ENCODE data around the gene TAF1D.
"Not testable (repeated sequence)": the region's sequence is repeated elsewhere in the genome, so short reads cannot be mapped to it uniquely, and the experiment has no call there.

TAF1D gene, protein sequence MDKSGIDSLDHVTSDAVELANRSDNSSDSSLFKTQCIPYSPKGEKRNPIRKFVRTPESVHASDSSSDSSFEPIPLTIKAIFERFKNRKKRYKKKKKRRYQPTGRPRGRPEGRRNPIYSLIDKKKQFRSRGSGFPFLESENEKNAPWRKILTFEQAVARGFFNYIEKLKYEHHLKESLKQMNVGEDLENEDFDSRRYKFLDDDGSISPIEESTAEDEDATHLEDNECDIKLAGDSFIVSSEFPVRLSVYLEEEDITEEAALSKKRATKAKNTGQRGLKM

GRCh38 chr11:93741094-93741881, at the start of gene TAF1D, which contains the start of gene C11orf54:
Gene TAF1D (minus strand): TSS chr11:93741495. CDS start chr11:93739304, 2,191 bp downstream.
Gene C11orf54 (plus strand): TSS chr11:93741672. CDS start chr11:93747394, 5,722 bp downstream.
- peak; percentile 73 for DNase-seq (ENCODE audit: low spot score)

GRCh38 chr11:93784935-93785360, 43.7 kb upstream of the TAF1D start:
- no peak for DNase-seq (ENCODE audit: low spot score)

DNA sequence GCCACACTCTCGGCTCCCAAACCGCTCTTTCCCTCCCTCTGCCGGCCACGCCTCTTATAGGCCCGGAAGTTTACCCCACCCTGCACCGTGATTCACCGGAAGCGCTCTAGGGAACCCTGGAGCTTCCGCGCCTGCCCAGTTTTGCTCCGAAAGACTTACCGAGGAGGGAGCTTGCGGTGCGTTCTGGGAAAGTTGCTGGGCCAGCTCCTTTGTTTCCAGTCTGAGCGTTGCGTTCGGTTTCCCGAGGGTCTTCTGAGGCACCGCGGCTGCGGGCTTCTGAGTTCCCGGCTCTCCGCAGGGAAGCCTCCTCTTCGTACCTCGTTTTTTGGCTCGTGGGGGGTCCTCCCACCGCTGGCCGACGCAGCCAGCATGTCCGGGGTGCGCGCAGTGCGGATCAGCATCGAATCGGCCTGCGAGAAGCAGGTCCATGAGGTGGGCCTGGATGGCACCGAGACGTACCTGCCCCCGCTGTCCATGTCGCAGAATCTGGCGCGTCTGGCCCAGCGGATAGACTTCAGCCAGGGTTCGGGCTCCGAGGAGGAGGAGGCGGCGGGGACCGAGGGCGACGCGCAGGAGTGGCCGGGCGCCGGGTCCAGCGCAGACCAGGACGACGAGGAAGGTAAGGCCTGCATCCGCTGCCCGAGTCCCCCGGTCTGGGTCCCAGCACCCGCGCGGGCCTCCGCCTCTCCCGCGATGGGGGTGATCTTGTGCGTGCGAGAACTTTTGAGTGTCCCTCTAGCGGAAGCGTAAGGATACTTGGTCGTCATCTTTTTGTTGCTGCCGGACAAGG, 43.0 kb upstream of the TAF1D start, which contains the start of gene MED17:
Gene MED17 (plus strand): TSS at position 138 of the 790 bp plus-strand sequence. CDS start 232 bp downstream, at position 370.
- peak; percentile 74 for DNase-seq (ENCODE audit: low spot score)

- DNase-seq (ENCODE audit: low spot score) = no peak
Observed at GRCh38 chr11:93783765-93784144, 42.5 kb upstream of the TAF1D start.

DNA sequence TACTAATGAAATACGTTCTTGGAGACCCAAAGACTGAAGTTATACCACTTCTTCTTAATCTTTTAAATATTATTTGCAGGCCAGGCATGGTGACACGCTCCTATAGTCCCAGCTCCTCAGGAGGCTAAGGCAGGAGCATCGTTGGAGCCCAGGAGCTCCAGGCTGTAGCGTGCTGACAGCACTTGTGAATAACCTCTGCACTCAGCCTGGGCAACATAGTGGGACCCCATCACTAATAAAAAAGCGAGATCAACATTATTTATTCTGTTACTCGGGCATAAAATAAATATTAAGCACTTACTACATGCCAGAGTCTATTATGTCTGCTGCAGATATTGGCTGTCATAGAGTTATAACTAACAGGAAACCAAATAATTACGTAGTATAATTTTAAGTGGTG, 42.1 kb upstream of the TAF1D start:
- DNase-seq (ENCODE audit: low spot score) = no peak

- DNase-seq (ENCODE audit: low spot score) = no peak
Observed at GRCh38 chr11:93775289-93775688, 34.0 kb upstream of the TAF1D start.

- DNase-seq (ENCODE audit: low spot score) = not testable (repeated sequence)
Observed at GRCh38 chr11:93774560-93774959, 33.3 kb upstream of the TAF1D start.

- no peak for DNase-seq (ENCODE audit: low spot score)
Observed at GRCh38 chr11:93773601-93774200, 32.4 kb upstream of the TAF1D start.

DNA sequence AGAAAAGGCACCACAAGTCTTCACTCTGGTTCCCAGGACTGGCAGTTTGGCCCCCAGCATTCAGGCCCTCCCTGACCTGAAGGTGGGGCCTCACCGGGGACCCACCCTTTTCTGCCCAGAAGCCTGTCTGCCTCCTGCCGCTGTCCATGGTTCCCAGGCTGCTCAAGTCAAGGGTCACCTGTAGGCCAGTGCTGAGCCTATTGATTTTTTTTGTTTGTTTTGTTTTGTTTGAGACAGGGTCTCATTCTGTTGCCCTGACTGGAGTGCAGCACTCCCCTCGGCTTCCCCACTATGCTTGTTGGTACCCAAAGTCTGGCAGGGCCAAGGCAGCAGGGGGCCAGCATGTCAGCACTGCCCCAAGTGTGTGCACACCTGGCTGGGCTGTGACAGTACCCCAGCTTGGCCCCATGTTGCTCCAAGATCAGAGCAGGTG, 31.8 kb upstream of the TAF1D start:
- DNase-seq (ENCODE audit: low spot score) = no peak

DNA sequence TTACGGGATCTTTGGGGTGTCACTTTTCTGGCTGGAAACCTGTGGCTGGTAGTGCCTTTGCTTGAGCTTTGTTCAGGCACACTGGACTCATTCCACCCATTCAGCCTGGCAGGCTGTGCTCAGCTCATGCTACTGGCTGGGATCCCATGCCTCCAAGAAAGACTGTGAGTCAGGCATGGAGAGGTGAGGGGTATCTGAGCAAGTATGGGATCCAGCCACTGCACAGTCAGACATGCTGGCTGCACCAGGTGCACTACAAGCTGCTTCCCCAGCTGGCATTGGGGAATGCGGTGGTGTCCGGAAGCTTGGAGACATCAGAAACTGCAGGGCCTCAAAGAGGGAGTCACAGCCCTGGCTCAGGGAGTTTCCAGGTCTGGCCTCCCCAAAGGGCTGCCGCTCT, 30.8 kb upstream of the TAF1D start:
- no peak for DNase-seq (ENCODE audit: low spot score)

DNA sequence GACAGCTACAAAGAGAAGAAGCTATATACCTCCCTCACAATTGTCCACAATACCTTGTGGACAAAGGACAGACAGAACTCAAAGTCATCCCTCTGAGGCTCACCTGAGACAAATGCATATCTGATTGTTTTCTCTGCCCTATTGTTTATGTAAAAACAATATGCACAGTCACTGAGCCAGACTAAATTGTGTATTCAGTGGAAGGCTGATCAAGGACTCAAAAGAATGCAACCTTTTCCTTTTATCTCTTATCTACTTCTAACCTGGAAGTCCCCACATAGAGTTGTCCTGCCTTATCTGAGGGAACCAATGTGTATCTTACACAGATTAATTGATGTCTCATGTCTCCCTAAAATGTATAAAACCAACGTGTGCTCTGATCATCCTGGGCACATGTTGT, 28.9 kb upstream of the TAF1D start:
- no peak for DNase-seq (ENCODE audit: low spot score)

GRCh38 chr11:93767018-93767417, 25.7 kb upstream of the TAF1D start:
- DNase-seq (ENCODE audit: low spot score) = no peak

- no peak for DNase-seq (ENCODE audit: low spot score)
Observed at GRCh38 chr11:93766504-93766903, 25.2 kb upstream of the TAF1D start.

- no peak for DNase-seq (ENCODE audit: low spot score)
Observed at GRCh38 chr11:93765551-93765950, 24.3 kb upstream of the TAF1D start.

DNA sequence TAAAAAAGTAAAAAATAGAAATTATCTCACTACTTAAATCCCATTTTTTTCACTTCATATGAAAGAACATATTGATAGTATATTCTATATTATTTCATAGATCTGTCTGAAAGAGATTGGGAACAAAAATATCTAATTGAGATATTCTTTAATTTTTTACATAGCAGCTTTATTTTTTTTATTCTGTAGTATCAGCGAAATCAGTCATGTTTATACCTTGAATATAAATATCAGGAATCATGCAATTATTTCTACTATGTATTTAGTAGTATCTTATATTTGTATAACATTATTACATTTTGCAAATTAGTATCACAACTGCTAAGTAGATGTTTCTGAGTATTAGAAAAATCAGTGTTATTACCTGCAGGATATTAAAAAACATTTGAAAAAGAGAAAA, 20.6 kb upstream of the TAF1D start:
- no peak for DNase-seq (ENCODE audit: low spot score)

- not testable (repeated sequence) for DNase-seq (ENCODE audit: low spot score)
Observed at GRCh38 chr11:93759123-93759522, 17.8 kb upstream of the TAF1D start.

- DNase-seq (ENCODE audit: low spot score) = no peak
Observed at GRCh38 chr11:93757924-93758865, 16.9 kb upstream of the TAF1D start.

- DNase-seq (ENCODE audit: low spot score) = no peak
Observed at GRCh38 chr11:93757301-93757700, 16.0 kb upstream of the TAF1D start.

- DNase-seq (ENCODE audit: low spot score) = no peak
Observed at GRCh38 chr11:93756748-93757147, 15.5 kb upstream of the TAF1D start.

DNA sequence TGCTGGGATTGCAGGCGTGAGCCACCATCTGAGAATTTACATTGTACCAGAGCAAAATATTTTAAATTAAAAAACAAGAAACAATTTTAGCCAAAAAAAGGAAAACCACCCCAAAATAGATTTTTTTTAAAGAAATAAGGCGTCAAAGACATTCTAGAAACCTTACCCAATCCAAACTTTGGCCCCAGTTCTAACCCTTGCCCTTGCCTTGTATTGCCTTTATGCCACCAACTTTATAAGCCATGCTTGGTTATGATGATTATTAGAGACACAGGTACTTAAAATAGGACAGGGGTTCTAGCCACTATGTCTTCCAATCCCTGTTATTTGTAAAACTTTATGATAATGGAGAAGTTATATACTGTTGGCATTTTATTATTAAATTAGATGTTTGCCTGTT, 11.9 kb upstream of the TAF1D start:
- no peak for DNase-seq (ENCODE audit: low spot score)

DNA sequence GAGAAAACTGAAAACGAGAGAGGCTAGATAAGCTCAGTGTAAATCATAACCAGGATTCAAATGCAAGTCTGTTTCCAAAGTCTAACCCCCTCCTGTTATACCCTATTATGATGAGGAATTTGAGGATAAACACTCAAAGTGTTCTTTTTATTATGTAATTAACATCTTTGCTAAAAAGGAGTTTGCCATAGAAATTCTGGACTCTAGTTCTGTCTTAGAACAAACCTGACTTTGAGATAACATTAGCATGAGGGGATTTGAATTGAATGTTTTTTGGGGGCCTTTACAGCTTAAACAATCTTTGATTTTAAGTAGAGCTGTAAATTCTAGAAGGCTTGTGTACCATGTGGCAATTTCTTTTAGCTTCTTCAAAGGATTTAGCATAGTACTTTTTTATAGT, 9.7 kb upstream of the TAF1D start:
- DNase-seq (ENCODE audit: low spot score) = no peak
